Mucosa of descending colon (tissue), 3 donors: ENCODE results near the gene FHIT. TPM values are rescaled to one million over a fixed set of nuclear protein-coding genes. Genes with fewer than 3 reads are reported as not detected.

Experiments
- ATAC-seq: fragments of 200-7000 bp; cut with Tn5 transposase; one replicate; pipeline ENCODE4 v1.9.1; 2020; ENCODE audit warnings: mild to moderate bottlenecking, moderate library complexity
- DNase-seq, 3 donors: peaks; one replicate each; pipeline ENCODE4 v3.0.0-alpha.2; 2020
- H3K36me3 ChIP-seq: fragments of 200-600 bp; one replicate; pipeline ENCODE4 v1.8.0; 2021; ENCODE audit warnings: low read depth, mild to moderate bottlenecking
- H3K4me1 ChIP-seq: fragments of 200-600 bp; one replicate; pipeline ENCODE4 v1.8.0; 2021; ENCODE audit warnings: low read depth, mild to moderate bottlenecking
- H3K4me3 ChIP-seq: fragments of 200-600 bp; one replicate; pipeline ENCODE4 v1.8.0; 2021; ENCODE audit warnings: mild to moderate bottlenecking
- H3K9me3 ChIP-seq: fragments of 200-600 bp; one replicate; pipeline ENCODE4 v1.8.0; 2021; ENCODE audit warnings: mild to moderate bottlenecking
- CTCF ChIP-seq: fragments of 200-600 bp; IDR thresholded peaks from one replicate; pipeline ENCODE4 v1.8.0; 2022; ENCODE audit warnings: antibody characterized with exemption, mild to moderate bottlenecking
- intact Hi-C, 2 donors: fragments of 100-400 bp; cut with DNase I in 1 of 2; cut with micrococcal nuclease in 1 of 2; formaldehyde crosslinking; loops; one replicate each; pipeline versions ENCODE4 v1.11.0 to v1.11.1; 2022; cut with DNase I, micrococcal nuclease
- total RNA-seq, 3 donors: library from RNA; stranded (reverse); fragmentation: NEBNext Ultra II Directional in 2 of 3; extraction: Animal tissue kit (Norgen Biotek cat#: 25700) in 2 of 3; gene quantifications; one replicate each; pipeline versions ENCODE4 v1.2.1 to v1.2.4, GENCODE V29; 2021 to 2023
- donor health status: DM: no; HTN: no; CAD: no; lungs with moderate emphysema.
- donor health status: DM: no; HTN: no; CAD: no.
- donor health status: DM: no; HTN: yes; CAD: no.

The FHIT gene
- total RNA-seq, 3 donors from 2014 or later, result 8.9 to 20.7 (median 18.6) TPM

- TF ChIP-seq CTCF, result no peak
- ATAC-seq (no peak), DNase-seq (no peak)
- Histone ChIP-seq H3K36me3 (no peaks in the 10 kb centered on the region), H3K4me3 (no peak overlapping the region), H3K4me1 (no peaks in the 10 kb centered on the region), H3K9me3 (no peaks in the 10 kb centered on the region)
- intact Hi-C loops, result no loop called here
These were observed 1463.1 kb downstream of the FHIT start for GRCh38 chr3:59788133-59788532.

GRCh38 chr3:59786374-59786773 lies 1464.9 kb downstream of the FHIT start:
- DNase-seq (no peak), ATAC-seq (no peak)
- Histone ChIP-seq H3K36me3 (no peaks in the 10 kb centered on the region), H3K4me1 (no peaks in the 10 kb centered on the region), H3K4me3 (no peak overlapping the region), H3K9me3 (no peaks in the 10 kb centered on the region)
- intact Hi-C loops, result no loop called here
- TF ChIP-seq CTCF, result no peak

- H3K4me3 ChIP-seq, result no peak overlapping the region
- no peaks in the 10 kb centered on the region for H3K4me1 ChIP-seq
- intact Hi-C loops, result no loop called here
- no peak for DNase-seq
- no peak for TF ChIP-seq CTCF
- no peak for ATAC-seq
- no peaks in the 10 kb centered on the region for H3K36me3 ChIP-seq
- no peaks in the 10 kb centered on the region for H3K9me3 ChIP-seq
These were observed 1467.1 kb downstream of the FHIT start for GRCh38 chr3:59784164-59784563.

- Histone ChIP-seq H3K36me3 (no peaks in the 10 kb centered on the region), H3K9me3 (no peaks in the 10 kb centered on the region), H3K4me3 (no peak overlapping the region), H3K4me1 (no peaks in the 10 kb centered on the region)
- no peak for ATAC-seq
- DNase-seq, result no peak
- no peak for TF ChIP-seq CTCF
- intact Hi-C loops, result no loop called here
These were observed 1467.7 kb downstream of the FHIT start for GRCh38 chr3:59783468-59783988.

- DNase-seq, result no peak
- no peaks in the 10 kb centered on the region for H3K36me3 ChIP-seq
- TF ChIP-seq CTCF, result no peak
- H3K4me3 ChIP-seq, result no peak overlapping the region
- no peaks in the 10 kb centered on the region for H3K4me1 ChIP-seq
- no peak for ATAC-seq
- intact Hi-C loops, result no loop called here
- H3K9me3 ChIP-seq, result no peaks in the 10 kb centered on the region
These were observed 1468.6 kb downstream of the FHIT start for GRCh38 chr3:59782664-59783063.

- Histone ChIP-seq H3K9me3 (no peaks in the 10 kb centered on the region), H3K4me3 (no peak overlapping the region), H3K4me1 (no peaks in the 10 kb centered on the region), H3K36me3 (no peaks in the 10 kb centered on the region)
- DNase-seq (no peak), ATAC-seq (no peak)
- no peak for TF ChIP-seq CTCF
- intact Hi-C loops, result no loop called here
These were observed 1471.0 kb downstream of the FHIT start for GRCh38 chr3:59780209-59780608.
